HCT116 (cell line): ENCODE data around the gene SP140L. TPM values are rescaled to one million over a fixed set of nuclear protein-coding genes. Genes with fewer than 3 reads are reported as not detected.

ENCODE experiments used
- ATAC-seq: fragments of 200-7000 bp; cut with Tn5 transposase; 2 replicates; pipeline ENCODE4 v1.9.1; 2020; ENCODE audit warnings: mild to moderate bottlenecking, moderate library complexity
- BruUV-seq: library from RNA; stranded (reverse); fragments of 400-500 nt; replicated peaks from 2 replicates; lab custom pipeline; 2021; lab: Mats Ljungman, UMichigan
- CTCF ChIA-PET: fragments of 300-600 bp; sonication (Branson Sonifier 250); formaldehyde crosslinking; loops from one replicate; lab custom pipeline; 2021; ENCODE audit warnings: antibody characterized with exemption; lab: Charles Lee
- POLR2A ChIA-PET: fragments of 300-600, 350-600 bp; sonication (Branson Sonifier 250); formaldehyde crosslinking; loops from one replicate; lab custom pipeline; 2021; ENCODE audit warnings: antibody characterized with exemption; lab: Charles Lee
- RAD21 ChIA-PET, 2 experiments: fragments of 300-600 bp; sonication (Branson Sonifier 250); formaldehyde crosslinking; loops; one replicate each; lab custom pipeline; 2023; ENCODE audit warnings: low total read pairs in 2 of 2; ENCODE audit not compliant: uncharacterized antibody in 2 of 2, unreplicated experiment in 2 of 2, low non-redundant PET in 1 of 2; lab: Charles Lee
- DNase-seq: peaks from one replicate; pipeline ENCODE4 v3.0.0-alpha.2; 2010; ENCODE audit warnings: low read depth, low spot score
- H2AFZ ChIP-seq: fragments of 200-600 bp; shearing (Covaris generic), sonication (generic); 2 replicates; pipeline ENCODE4 v1.6.1; 2017; ENCODE audit warnings: low read depth, mixed run types, mixed read lengths, antibody characterized with exemption, low read length; ENCODE audit not compliant: poor library complexity, severe bottlenecking
- H3K27ac ChIP-seq: 2 replicates; pipeline ENCODE4 v1.5.1; 2012; ENCODE audit warnings: low read depth, low read length
- H3K27me3 ChIP-seq: fragments of 200-600 bp; sonication (generic); 2 replicates; pipeline ENCODE4 v1.6.1; 2016; ENCODE audit warnings: mixed run types, low read length, mixed read lengths; ENCODE audit not compliant: insufficient read depth
- H3K36me3 ChIP-seq, 2 experiments: fragments of 200-500 bp in 1 of 2; fragments of 200-600 bp in 1 of 2; sonication (Bioruptor generic) in 1 of 2; sonication (generic) in 1 of 2; 2 replicates each; pipeline versions ENCODE4 v1.5.1 to v1.6.1; 2014 to 2016; ENCODE audit warnings: low read length in 2 of 2, inconsistent platforms in 1 of 2, mixed read lengths in 1 of 2, mixed run types in 1 of 2; ENCODE audit not compliant: insufficient read depth in 2 of 2, control insufficient read depth in 1 of 2
- H3K4me1 ChIP-seq, 2 experiments: fragments of 200-600 bp in 1 of 2; sonication (generic) in 1 of 2; 2 replicates each; pipeline versions ENCODE4 v1.5.1 to v1.6.1; 2012 to 2017; ENCODE audit warnings: low read length in 2 of 2, inconsistent platforms in 1 of 2, mild to moderate bottlenecking in 1 of 2, mixed read lengths in 1 of 2, mixed run types in 1 of 2, moderate library complexity in 1 of 2; ENCODE audit not compliant: insufficient read depth in 2 of 2, control insufficient read depth in 1 of 2
- H3K4me2 ChIP-seq: fragments of 200-600 bp; sonication (generic); 2 replicates; pipeline ENCODE4 v1.6.1; 2017; ENCODE audit warnings: mixed run types, low read length, mixed read lengths
- H3K4me3 ChIP-seq, 2 experiments: fragments of 200-600 bp in 1 of 2; sonication (generic) in 1 of 2; replicated peaks in 1 of 2; 2 replicates each; pipeline ENCODE4 v1.5.1; 2011 to 2016; ENCODE audit warnings: low read length in 2 of 2, control low read depth in 1 of 2, low read depth in 1 of 2, mild to moderate bottlenecking in 1 of 2, mixed read lengths in 1 of 2, mixed run types in 1 of 2
- H3K79me2 ChIP-seq: fragments of 200-600 bp; sonication (generic); 2 replicates; pipeline ENCODE4 v1.6.1; 2017; ENCODE audit warnings: mild to moderate bottlenecking, mixed run types, low read length, moderate library complexity, mixed read lengths; ENCODE audit not compliant: insufficient read depth
- H3K9ac ChIP-seq: fragments of 200-600 bp; sonication (generic); 2 replicates; pipeline ENCODE4 v1.6.1; 2016; ENCODE audit warnings: low read length, mixed read lengths
- H3K9me2 ChIP-seq: fragments of 200-600 bp; sonication (generic), shearing (Covaris generic); 2 replicates; pipeline ENCODE4 v1.6.1; 2017; ENCODE audit warnings: mixed run types, mild to moderate bottlenecking, moderate library complexity; ENCODE audit not compliant: insufficient read depth
- H3K9me3 ChIP-seq, 2 experiments: fragments of 200-500 bp in 1 of 2; fragments of 200-600 bp in 1 of 2; sonication (Bioruptor generic) in 1 of 2; sonication (generic) in 1 of 2; 2 replicates each; pipeline ENCODE4 v1.6.1; 2014 to 2017; ENCODE audit warnings: low read length in 2 of 2, mixed read lengths in 2 of 2, inconsistent platforms in 1 of 2, low read depth in 1 of 2, mild to moderate bottlenecking in 1 of 2, mixed run types in 1 of 2, moderate library complexity in 1 of 2; ENCODE audit not compliant: control insufficient read depth in 1 of 2, insufficient read depth in 1 of 2
- H4K20me1 ChIP-seq: fragments of 200-600 bp; sonication (generic), shearing (Covaris generic); 2 replicates; pipeline ENCODE4 v1.6.1; 2017; ENCODE audit warnings: mixed run types, mild to moderate bottlenecking, moderate library complexity; ENCODE audit not compliant: insufficient read depth
- ATF3 ChIP-seq: IDR thresholded peaks from 2 replicates; pipeline ENCODE4 v1.6.1; 2012
- CBX3 ChIP-seq: IDR thresholded peaks from 2 replicates; pipeline ENCODE4 v1.6.1; 2012; ENCODE audit warnings: low read depth
- CEBPB ChIP-seq: IDR thresholded peaks from 2 replicates; pipeline ENCODE4 v1.6.1; 2012; ENCODE audit warnings: low read depth
- EGR1 ChIP-seq: IDR thresholded peaks from 2 replicates; pipeline ENCODE4 v1.6.1; 2012; ENCODE audit warnings: low read depth
- EZH2 ChIP-seq: fragments of 200-600 bp; sonication (generic); IDR thresholded peaks from 2 replicates; pipeline ENCODE4 v1.6.1; 2017; ENCODE audit warnings: antibody characterized with exemption, mixed run types
- EZH2phosphoT487 ChIP-seq: fragments of 200-600 bp; IDR thresholded peaks from 2 replicates; pipeline ENCODE4 v1.6.1; 2018; ENCODE audit warnings: antibody characterized with exemption, borderline replicate concordance
- FOSL1 ChIP-seq: IDR thresholded peaks from 2 replicates; pipeline ENCODE4 v1.6.1; 2012; ENCODE audit warnings: low read depth
- MAX ChIP-seq: IDR thresholded peaks from 2 replicates; pipeline ENCODE4 v1.6.1; 2012
- POLR2A ChIP-seq: IDR thresholded peaks from 2 replicates; pipeline ENCODE4 v1.7.0; 2011; ENCODE audit warnings: borderline replicate concordance; ENCODE audit not compliant: insufficient read depth, insufficient read length; ENCODE audit errors: extremely low read depth
- POLR2AphosphoS5 ChIP-seq: IDR thresholded peaks from 2 replicates; pipeline ENCODE4 v1.6.1; 2011; ENCODE audit warnings: mild to moderate bottlenecking, low read depth, low read length, moderate library complexity
- RAD21 ChIP-seq: IDR thresholded peaks from 2 replicates; pipeline ENCODE4 v1.6.1; 2012; ENCODE audit warnings: low read depth, mild to moderate bottlenecking
- SIN3A ChIP-seq: IDR thresholded peaks from 2 replicates; pipeline ENCODE4 v1.6.1; 2012; ENCODE audit warnings: low read depth
- SP1 ChIP-seq: IDR thresholded peaks from 2 replicates; pipeline ENCODE4 v1.6.1; 2012; ENCODE audit warnings: low read depth
- SRF ChIP-seq: IDR thresholded peaks from 2 replicates; pipeline ENCODE4 v1.6.1; 2012; ENCODE audit warnings: low read depth
- YY1 ChIP-seq: IDR thresholded peaks from 2 replicates; pipeline ENCODE4 v1.6.1; 2011; ENCODE audit warnings: low read length, low read depth, moderate library complexity, mild to moderate bottlenecking; ENCODE audit not compliant: insufficient replicate concordance; ENCODE audit errors: extremely low read depth
- ZBTB33 ChIP-seq: IDR thresholded peaks from 2 replicates; pipeline ENCODE4 v1.6.1; 2011; ENCODE audit warnings: mild to moderate bottlenecking, low read length, moderate library complexity; ENCODE audit not compliant: insufficient replicate concordance; ENCODE audit errors: extremely low read depth
- ZFX ChIP-seq: fragments of 450-650 bp; IDR thresholded peaks from 2 replicates; pipeline ENCODE4 v1.6.1; 2017
- ZNF274 ChIP-seq: fragments of 200-500 bp; sonication (Bioruptor generic); IDR thresholded peaks from 2 replicates; pipeline ENCODE4 v1.6.1; 2014; ENCODE audit warnings: mild to moderate bottlenecking, low read depth, low read length, inconsistent platforms
- intact Hi-C: fragments of 100-400 bp; cut with micrococcal nuclease; formaldehyde crosslinking; loops from 2 replicates; pipeline ENCODE4 v1.10.0; 2022
- total RNA-seq: library from RNA; stranded (reverse); gene quantifications from one replicate; pipeline ENCODE4 v1.2.1, GENCODE V29; 2021; ENCODE audit not compliant: unreplicated experiment
- TF ChIP-seq, protein P1 (sequence below): IDR thresholded peaks from 2 replicates; pipeline ENCODE4 v1.6.1; 2012; ENCODE audit warnings: low read depth
- TF ChIP-seq, protein P2 (sequence below), 3 experiments: fragments of 200-600 bp in 1 of 3; sonication (generic) in 1 of 3; IDR thresholded peaks in 2 of 3; conservative IDR thresholded peaks in 1 of 3; 2 replicates each; pipeline ENCODE4 v1.5.1; 2012 to 2017; ENCODE audit warnings: low read depth in 2 of 3, low read length in 2 of 3, antibody characterized with exemption in 1 of 3, borderline replicate concordance in 1 of 3, control low read depth in 1 of 3, mild to moderate bottlenecking in 1 of 3, mixed read lengths in 1 of 3, mixed run types in 1 of 3, moderate library complexity in 1 of 3; ENCODE audit not compliant: insufficient read depth in 1 of 3

The SP140L gene
- total RNA-seq, 1 experiment from 2014 or later = 28.9 TPM

DNA sequence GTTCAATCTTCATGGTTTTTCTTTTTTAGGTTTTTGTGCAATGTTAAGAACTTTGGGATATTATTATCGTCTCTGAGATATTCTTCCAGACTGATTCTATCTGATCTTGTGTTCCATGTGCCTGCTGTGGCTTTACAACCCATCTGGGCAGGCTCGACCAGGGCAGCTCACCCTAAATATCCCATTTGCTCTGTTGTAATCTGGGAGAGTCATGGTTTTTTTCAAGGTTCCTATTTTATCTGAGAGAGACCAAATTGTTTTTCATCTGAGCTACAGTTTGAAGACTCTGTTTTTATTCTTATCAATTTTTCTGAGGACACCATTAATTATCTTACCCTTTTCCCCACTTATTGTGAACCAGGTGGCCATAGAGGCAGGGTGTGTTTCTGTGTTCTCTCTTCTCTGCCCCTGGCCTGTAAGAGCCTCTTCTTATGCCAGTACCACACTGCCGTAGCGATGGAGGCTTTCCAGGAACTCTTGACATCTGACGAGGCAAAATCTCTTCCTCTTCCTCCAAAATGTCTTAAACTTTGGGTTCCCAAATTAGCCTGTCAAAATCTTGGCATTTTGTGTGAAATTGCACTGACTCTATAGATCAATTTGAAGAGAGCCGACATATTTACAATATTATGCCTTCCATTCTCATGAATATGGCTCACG is 3.1 kb downstream of the SP140L start:
- TF ChIP-seq ZNF274 (no peak), RAD21 (no peak), EZH2 (no peak), POLR2AphosphoS5 (no peak), POLR2A (no peak), SRF (no peak), MAX (no peak), ZBTB33 (no peak), SP1 (no peak), SIN3A (no peak), ZFX (no peak), CBX3 (no peak), EZH2phosphoT487 (no peak), YY1 (no peak), CEBPB (no peak), EGR1 (no peak), ATF3 (no peak), FOSL1 (no peak)
- TF ChIP-seq, protein P1, sequence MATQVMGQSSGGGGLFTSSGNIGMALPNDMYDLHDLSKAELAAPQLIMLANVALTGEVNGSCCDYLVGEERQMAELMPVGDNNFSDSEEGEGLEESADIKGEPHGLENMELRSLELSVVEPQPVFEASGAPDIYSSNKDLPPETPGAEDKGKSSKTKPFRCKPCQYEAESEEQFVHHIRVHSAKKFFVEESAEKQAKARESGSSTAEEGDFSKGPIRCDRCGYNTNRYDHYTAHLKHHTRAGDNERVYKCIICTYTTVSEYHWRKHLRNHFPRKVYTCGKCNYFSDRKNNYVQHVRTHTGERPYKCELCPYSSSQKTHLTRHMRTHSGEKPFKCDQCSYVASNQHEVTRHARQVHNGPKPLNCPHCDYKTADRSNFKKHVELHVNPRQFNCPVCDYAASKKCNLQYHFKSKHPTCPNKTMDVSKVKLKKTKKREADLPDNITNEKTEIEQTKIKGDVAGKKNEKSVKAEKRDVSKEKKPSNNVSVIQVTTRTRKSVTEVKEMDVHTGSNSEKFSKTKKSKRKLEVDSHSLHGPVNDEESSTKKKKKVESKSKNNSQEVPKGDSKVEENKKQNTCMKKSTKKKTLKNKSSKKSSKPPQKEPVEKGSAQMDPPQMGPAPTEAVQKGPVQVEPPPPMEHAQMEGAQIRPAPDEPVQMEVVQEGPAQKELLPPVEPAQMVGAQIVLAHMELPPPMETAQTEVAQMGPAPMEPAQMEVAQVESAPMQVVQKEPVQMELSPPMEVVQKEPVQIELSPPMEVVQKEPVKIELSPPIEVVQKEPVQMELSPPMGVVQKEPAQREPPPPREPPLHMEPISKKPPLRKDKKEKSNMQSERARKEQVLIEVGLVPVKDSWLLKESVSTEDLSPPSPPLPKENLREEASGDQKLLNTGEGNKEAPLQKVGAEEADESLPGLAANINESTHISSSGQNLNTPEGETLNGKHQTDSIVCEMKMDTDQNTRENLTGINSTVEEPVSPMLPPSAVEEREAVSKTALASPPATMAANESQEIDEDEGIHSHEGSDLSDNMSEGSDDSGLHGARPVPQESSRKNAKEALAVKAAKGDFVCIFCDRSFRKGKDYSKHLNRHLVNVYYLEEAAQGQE = no peak
- TF ChIP-seq, protein P2, sequence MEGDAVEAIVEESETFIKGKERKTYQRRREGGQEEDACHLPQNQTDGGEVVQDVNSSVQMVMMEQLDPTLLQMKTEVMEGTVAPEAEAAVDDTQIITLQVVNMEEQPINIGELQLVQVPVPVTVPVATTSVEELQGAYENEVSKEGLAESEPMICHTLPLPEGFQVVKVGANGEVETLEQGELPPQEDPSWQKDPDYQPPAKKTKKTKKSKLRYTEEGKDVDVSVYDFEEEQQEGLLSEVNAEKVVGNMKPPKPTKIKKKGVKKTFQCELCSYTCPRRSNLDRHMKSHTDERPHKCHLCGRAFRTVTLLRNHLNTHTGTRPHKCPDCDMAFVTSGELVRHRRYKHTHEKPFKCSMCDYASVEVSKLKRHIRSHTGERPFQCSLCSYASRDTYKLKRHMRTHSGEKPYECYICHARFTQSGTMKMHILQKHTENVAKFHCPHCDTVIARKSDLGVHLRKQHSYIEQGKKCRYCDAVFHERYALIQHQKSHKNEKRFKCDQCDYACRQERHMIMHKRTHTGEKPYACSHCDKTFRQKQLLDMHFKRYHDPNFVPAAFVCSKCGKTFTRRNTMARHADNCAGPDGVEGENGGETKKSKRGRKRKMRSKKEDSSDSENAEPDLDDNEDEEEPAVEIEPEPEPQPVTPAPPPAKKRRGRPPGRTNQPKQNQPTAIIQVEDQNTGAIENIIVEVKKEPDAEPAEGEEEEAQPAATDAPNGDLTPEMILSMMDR (IDR thresholded peaks at IDR 0.05 in 2 of 3, conservative IDR thresholded peaks at IDR 0.05 in 1 of 3; ENCODE audit: borderline replicate concordance in 1 of 3, insufficient read depth in 1 of 3, low read depth in 2 of 3, low read length in 2 of 3) = no peak
- H3K79me2 ChIP-seq = peaks cover 26% of the 10 kb centered on the region
- no peaks in the 10 kb centered on the region for H4K20me1 ChIP-seq
- H3K9me3 ChIP-seq = no peaks in the 10 kb centered on the region
- H3K9ac ChIP-seq = no peak overlapping the region
- H3K4me2 ChIP-seq = no peak overlapping the region
- CTCF ChIA-PET = no interaction called here
- no peak overlapping the region for H3K27ac ChIP-seq
- H3K36me3 ChIP-seq = no peaks in the 10 kb centered on the region
- H3K4me3 ChIP-seq = no peak overlapping the region
- BruUV-seq = no TSS peak
- POLR2A ChIA-PET = no interaction called here
- ATAC-seq = no peak
- no peaks in the 10 kb centered on the region for H3K9me2 ChIP-seq
- RAD21 ChIA-PET = no interaction called here
- intact Hi-C loops = loop anchor here (10.0 kb wide), 1 partner anchor 465 kb away; no protein-coding TSS in a partner anchor
- no peak for DNase-seq
- H3K27me3 ChIP-seq = no peaks in the 10 kb centered on the region
- H3K4me1 ChIP-seq = peaks cover 3 to 28% of the 10 kb centered on the region in 2 experiments; a peak in 3 of 4 replicates
- H2AFZ ChIP-seq = no peak overlapping the region
